GM12874 (cell line): Measurements from ENCODE around the gene NAB1.

ENCODE experiments used
- CTCF ChIP-seq: IDR thresholded peaks from 2 replicates; pipeline ENCODE4 v1.5.1; 2011; ENCODE audit warnings: low read depth, mild to moderate bottlenecking, control low read depth, low read length, moderate library complexity; ENCODE audit not compliant: insufficient read depth

Gene NAB1

GRCh38 chr2:190615555-190616200 is 33.2 kb upstream of the NAB1 start:
- TF ChIP-seq CTCF, result no peak

GRCh38 chr2:190618030-190618429 is 30.9 kb upstream of the NAB1 start:
- no peak for TF ChIP-seq CTCF

- no peak for TF ChIP-seq CTCF
These were observed 23.2 kb upstream of the NAB1 start for GRCh38 chr2:190625691-190626090.

GRCh38 chr2:190626641-190627210 is 22.2 kb upstream of the NAB1 start:
- TF ChIP-seq CTCF, result no peak

- no peak for TF ChIP-seq CTCF
These were observed 21.2 kb upstream of the NAB1 start for GRCh38 chr2:190627448-190628412.

- TF ChIP-seq CTCF, result no peak
These were observed 20.1 kb upstream of the NAB1 start for GRCh38 chr2:190628591-190629319.

GRCh38 chr2:190634381-190634780 is 14.5 kb upstream of the NAB1 start:
- TF ChIP-seq CTCF, result no peak
